Activated CD4-positive, alpha-beta T cell treated with anti-CD3 and anti-CD28 coated beads, Interleukin-2, amount 10 ng/mL, durations not matched to agents 24 days and 14 days (primary cell): ENCODE data around the gene VGLL3. TPM values are rescaled to one million over a fixed set of nuclear protein-coding genes. Genes with fewer than 3 reads are reported as not detected.
A peak's percentile ranks its signal among the peaks of the same experiment; 100 is the strongest.
"Not testable (repeated sequence)": the region's sequence is repeated elsewhere in the genome, so short reads cannot be mapped to it uniquely, and the experiment has no call there.

Experiments
- DNase-seq: peaks from one replicate; pipeline ENCODE4 v3.0.0; 2022
- H3K27ac Mint-ChIP-seq: one replicate; pipeline ENCODE4 v1.8.0; 2022; ENCODE audit warnings: mild to moderate bottlenecking, mixed read lengths
- H3K27me3 Mint-ChIP-seq: one replicate; pipeline ENCODE4 v1.8.0; 2022; ENCODE audit warnings: mixed read lengths
- H3K36me3 Mint-ChIP-seq: one replicate; pipeline ENCODE4 v1.8.0; 2022; ENCODE audit warnings: low read depth, mild to moderate bottlenecking, mixed read lengths
- H3K4me1 Mint-ChIP-seq: one replicate; pipeline ENCODE4 v1.8.0; 2021; ENCODE audit warnings: mixed read lengths
- H3K4me3 Mint-ChIP-seq: one replicate; pipeline ENCODE4 v1.8.0; 2022; ENCODE audit warnings: mild to moderate bottlenecking, moderate library complexity, mixed read lengths
- H3K9me3 Mint-ChIP-seq: one replicate; pipeline ENCODE4 v1.8.0; 2021; ENCODE audit warnings: mixed read lengths
- intact Hi-C: fragments of 100-400 bp; cut with micrococcal nuclease; formaldehyde crosslinking; loops from one replicate; pipeline ENCODE4 v1.15.1; 2023
- total RNA-seq: library from RNA; stranded (reverse); gene quantifications from 2 replicates; pipeline ENCODE4 v1.2.3, GENCODE V29; 2022

VGLL3 gene
- total RNA-seq, 1 donor from 2014 or later: not detected

DNA sequence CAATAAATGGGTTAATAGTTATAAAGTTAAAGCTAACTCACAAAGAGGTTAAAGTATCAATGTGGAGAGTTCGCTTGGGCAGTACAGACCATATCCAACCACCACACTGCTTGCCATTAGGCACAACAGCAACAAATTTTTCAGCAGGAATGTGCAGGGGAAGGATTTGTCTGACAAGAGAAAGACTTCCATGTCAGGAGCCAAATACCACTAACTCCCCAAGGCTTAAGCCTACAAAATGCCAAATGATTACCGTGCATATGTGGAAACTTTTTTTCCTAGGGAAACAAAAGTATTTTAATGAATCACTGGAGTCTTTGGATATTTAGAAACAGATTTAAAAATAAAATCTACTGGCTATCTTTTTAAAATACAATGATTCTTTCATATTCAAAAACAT, 8.1 kb downstream of the VGLL3 start:
- Mint-ChIP-seq H3K9me3 (no peaks in the 10 kb centered on the region), H3K36me3 (no peaks in the 10 kb centered on the region), H3K4me1 (no peaks in the 10 kb centered on the region), H3K27ac (no peak overlapping the region), H3K4me3 (no peak overlapping the region), H3K27me3 (peaks cover 1% of the 10 kb centered on the region)
- intact Hi-C loops: no loop called here
- DNase-seq: no peak

DNA sequence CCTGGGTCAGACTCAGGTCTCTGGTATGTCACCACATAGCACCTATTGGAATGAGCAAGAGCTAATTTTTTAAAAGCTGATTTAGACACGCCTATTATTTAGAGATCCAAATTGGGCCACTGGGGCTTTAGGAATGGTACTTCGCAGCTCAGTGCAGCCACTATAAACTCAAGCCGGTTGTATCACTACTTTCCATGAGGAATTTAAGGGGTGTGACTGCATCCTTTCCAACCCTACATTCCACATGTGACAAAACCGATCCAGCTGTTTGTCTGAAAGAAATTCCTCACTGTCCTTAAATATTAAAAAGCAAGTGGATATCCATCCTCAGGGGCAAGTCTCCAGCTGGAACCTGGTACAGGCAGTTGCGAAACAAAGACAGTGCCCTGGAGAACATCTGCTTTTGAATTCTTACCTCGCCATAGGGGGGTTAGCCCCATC, 12.8 kb downstream of the VGLL3 start:
- Mint-ChIP-seq H3K4me3 (no peak overlapping the region), H3K36me3 (no peaks in the 10 kb centered on the region), H3K9me3 (no peaks in the 10 kb centered on the region), H3K4me1 (no peaks in the 10 kb centered on the region), H3K27ac (no peak overlapping the region), H3K27me3 (no peaks in the 10 kb centered on the region)
- no peak for DNase-seq
- intact Hi-C loops: no loop called here

DNA sequence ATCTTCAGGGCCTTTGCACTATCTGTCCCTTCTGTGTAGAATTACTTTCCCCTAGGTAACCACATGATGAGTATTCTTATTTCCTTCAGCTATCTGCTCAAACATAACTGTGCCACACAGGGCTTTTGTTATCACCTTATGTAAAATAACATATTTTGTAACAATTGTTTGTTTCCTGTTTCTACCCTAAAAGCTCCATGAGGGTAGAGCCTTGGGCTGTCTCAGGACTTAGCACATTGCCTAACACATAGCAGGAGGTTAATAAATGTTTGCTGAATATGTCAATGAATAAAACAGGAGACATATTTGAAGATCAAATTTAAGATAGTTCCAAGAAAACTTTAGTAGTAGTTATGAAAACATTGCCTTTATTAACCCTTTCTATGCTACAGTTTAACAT, 14.7 kb downstream of the VGLL3 start:
- Mint-ChIP-seq H3K4me3 (no peak overlapping the region), H3K27ac (no peak overlapping the region), H3K36me3 (no peaks in the 10 kb centered on the region), H3K9me3 (no peaks in the 10 kb centered on the region), H3K27me3 (no peaks in the 10 kb centered on the region), H3K4me1 (no peaks in the 10 kb centered on the region)
- DNase-seq: no peak
- intact Hi-C loops: no loop called here

DNA sequence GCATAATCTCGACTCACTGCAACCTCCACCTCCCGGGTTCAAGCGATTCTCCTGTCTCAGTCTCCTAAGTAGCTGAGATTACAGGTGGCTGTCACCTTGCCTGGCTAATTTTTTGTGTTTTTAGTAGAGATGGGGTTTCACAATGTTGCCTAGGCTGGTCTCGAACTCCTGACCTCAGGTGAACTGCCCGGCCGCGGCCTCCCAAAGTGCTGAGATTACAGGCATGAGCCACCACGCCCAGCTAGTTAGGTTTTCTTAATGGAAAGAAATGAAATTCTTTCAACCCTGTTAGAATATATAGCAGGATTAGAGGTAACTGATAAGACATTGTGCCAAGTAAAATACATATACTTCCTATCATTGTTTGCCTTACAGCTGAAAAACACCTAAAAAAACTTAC, 16.8 kb downstream of the VGLL3 start:
- not testable (repeated sequence) for H3K9me3 Mint-ChIP-seq, H3K4me1 Mint-ChIP-seq, H3K27ac Mint-ChIP-seq, DNase-seq, H3K36me3 Mint-ChIP-seq, H3K27me3 Mint-ChIP-seq, H3K4me3 Mint-ChIP-seq
- intact Hi-C loops: loop anchor here (5.0 kb wide), 1 partner anchor 108 kb away; no protein-coding TSS in a partner anchor

DNA sequence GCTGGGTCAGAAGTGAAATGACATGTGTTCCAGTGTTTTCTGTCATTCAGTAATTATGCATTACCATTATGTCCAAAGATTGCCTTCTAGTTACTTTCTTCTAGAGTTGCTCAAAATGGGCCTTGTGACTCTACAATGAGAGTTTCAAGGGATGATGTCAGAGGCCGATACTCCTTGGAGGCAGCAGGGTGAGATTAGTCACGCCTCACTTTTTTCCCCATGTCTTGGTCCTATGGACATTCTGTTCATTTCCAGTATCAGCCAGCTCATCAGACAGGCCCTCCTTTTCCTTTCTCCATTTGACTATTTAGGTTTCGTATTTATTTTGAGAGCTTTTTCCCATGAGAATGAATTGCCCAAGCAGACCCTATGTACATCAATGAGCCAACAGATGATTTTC, 17.5 kb downstream of the VGLL3 start:
- DNase-seq: no peak
- no peaks in the 10 kb centered on the region for H3K27me3 Mint-ChIP-seq
- intact Hi-C loops: loop anchor here (5.0 kb wide), 1 partner anchor 109 kb away; no protein-coding TSS in a partner anchor

DNA sequence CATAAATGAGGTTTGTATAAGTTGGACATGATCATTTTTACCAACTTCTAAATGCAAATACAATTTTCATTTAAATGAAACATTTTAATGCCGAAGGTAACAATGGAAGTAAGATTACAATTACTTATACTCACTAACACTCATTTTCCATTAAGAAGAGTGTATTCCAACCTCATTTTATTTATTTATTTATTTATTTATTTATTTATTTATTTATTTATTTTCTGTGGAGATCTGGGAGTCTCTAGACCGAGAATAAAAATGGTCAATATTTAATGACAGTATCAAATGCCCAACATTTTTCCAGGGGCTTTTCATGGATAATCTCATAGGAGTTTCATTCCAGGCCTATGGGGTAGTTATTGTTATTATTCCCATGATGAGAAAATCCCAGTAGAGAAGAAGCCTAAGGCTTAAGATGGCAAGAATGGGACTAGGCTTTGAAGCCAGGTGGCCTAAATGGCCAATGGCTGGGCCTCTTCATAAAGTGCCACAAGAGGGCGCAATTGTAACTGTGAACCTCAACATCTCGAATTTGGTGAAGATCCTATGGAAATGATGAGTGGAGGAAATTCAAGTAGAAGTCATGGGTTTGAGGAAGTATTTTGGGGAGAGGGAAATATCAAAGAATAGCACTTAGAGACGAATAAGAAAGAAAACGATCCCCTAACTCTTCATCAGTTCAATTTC, 21.3 kb downstream of the VGLL3 start:
- Mint-ChIP-seq H3K9me3 (no peaks in the 10 kb centered on the region), H3K27ac (no peak overlapping the region), H3K36me3 (no peaks in the 10 kb centered on the region), H3K4me3 (no peak overlapping the region), H3K4me1 (no peaks in the 10 kb centered on the region), H3K27me3 (no peaks in the 10 kb centered on the region)
- peak; percentile 78 for DNase-seq
- intact Hi-C loops: loop anchor here (1.0 to 5.0 kb wide), 2 partner anchors 113 to 199 kb away; no protein-coding TSS in a partner anchor

More for the DNA sequence above, 17.5 kb downstream of the VGLL3 start:
- H3K9me3 Mint-ChIP-seq: no peaks in the 10 kb centered on the region
- no peaks in the 10 kb centered on the region for H3K4me1 Mint-ChIP-seq
- no peak overlapping the region for H3K27ac Mint-ChIP-seq
- H3K4me3 Mint-ChIP-seq: no peak overlapping the region
- H3K36me3 Mint-ChIP-seq: no peaks in the 10 kb centered on the region

DNA sequence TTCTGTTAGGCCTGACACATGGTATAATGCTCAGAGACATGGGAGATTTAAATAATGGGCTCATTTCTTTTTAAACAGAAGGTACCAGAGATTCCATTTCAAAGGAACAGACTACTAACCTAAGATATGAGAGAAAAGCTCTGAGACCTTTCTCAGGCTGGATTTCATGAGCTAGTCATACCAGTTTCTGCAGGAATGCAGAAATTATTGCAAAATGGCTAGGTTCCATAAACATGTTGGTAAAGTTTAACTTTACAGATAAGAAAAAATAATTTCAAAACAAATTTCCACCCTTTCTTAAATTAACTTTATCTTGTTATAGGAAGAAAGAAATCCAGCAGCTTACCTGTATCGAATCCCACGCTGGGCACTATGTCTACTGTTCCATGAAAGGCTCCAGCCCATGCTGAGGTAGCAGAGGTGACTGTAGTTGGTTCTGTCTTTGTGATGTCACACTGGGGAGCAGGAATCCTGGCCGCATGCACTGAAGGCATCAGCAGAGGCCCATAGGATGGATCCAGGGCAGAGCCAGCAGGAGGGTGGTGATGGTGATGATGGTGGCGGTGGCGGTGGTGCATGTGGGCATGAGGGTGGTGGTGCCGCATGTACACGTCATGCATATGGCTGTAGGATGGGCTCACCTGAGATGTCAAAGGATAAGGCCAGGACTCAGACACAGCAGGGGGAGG, 22.6 kb downstream of the VGLL3 start:
- H3K9me3 Mint-ChIP-seq: no peaks in the 10 kb centered on the region
- H3K4me1 Mint-ChIP-seq: no peaks in the 10 kb centered on the region
- DNase-seq: no peak
- H3K27me3 Mint-ChIP-seq: no peaks in the 10 kb centered on the region
- H3K36me3 Mint-ChIP-seq: no peaks in the 10 kb centered on the region
- no peak overlapping the region for H3K4me3 Mint-ChIP-seq
- H3K27ac Mint-ChIP-seq: no peak overlapping the region
- intact Hi-C loops: no loop called here

DNA sequence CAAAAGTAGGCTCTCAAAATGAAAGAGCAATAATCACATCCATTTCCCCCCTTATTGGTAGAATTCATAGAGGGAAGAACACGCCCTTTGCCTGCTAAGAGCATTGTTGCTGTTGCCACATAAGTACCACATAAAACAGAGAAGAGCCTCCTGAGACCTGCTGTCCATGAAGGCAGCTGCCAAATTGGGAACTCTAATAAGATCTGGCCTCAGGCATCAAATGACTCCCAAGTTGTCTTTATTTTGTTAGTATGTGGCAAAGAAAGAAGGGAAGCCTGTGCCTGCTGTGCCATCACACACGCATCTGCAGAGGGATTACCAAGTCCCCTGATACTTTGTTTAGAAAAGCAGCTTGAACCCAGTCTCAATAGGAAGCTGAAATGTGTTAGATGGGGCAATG, 23.9 kb downstream of the VGLL3 start:
- no peaks in the 10 kb centered on the region for H3K36me3 Mint-ChIP-seq
- no peak for DNase-seq
- no peaks in the 10 kb centered on the region for H3K27me3 Mint-ChIP-seq
- no peaks in the 10 kb centered on the region for H3K4me1 Mint-ChIP-seq
- H3K27ac Mint-ChIP-seq: no peak overlapping the region
- H3K4me3 Mint-ChIP-seq: no peak overlapping the region
- intact Hi-C loops: no loop called here
- H3K9me3 Mint-ChIP-seq: no peaks in the 10 kb centered on the region

DNA sequence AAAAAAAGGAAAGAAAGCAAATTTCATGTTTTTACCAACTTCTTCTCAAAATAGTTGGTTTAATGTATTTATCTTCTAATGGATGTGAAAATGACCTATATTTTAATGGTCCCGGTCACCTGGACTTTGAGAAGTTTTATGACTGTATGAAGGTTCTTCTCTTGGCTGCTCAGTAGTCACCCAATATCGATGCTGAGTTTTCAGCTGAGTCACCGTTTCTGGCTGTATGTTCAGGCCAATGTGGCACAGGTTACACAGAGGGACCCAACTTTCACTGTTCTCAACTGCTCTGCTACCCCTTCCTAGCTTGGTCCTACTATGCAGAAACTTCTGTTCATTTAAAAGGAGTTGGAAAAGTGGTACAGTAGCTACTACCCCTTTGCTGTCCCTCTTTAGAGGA, 25.8 kb downstream of the VGLL3 start:
- Mint-ChIP-seq H3K36me3 (no peaks in the 10 kb centered on the region), H3K4me3 (no peak overlapping the region), H3K27ac (no peak overlapping the region), H3K27me3 (no peaks in the 10 kb centered on the region), H3K4me1 (no peaks in the 10 kb centered on the region), H3K9me3 (no peaks in the 10 kb centered on the region)
- intact Hi-C loops: no loop called here
- no peak for DNase-seq

DNA sequence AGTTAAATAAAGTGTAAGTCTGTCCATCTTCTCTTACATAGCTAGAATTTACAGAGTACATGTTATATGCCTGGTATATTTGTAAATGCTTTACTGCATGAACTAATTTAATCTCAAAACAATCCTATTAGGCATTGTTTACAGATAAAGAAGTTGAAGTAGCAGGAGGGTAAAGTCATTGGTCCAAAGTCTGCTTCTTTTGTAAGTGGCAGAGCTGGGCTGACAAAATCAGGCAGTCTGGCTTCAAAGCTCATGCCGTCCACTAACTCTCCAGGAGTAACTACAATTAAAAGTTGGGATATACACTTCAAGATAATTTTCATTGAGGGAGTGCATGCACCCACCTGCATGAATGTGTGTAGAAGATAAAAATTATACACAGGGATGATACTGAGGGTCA, 27.3 kb downstream of the VGLL3 start:
- Mint-ChIP-seq H3K36me3 (no peaks in the 10 kb centered on the region), H3K4me1 (no peaks in the 10 kb centered on the region), H3K4me3 (no peak overlapping the region), H3K27ac (no peak overlapping the region), H3K27me3 (no peaks in the 10 kb centered on the region), H3K9me3 (no peaks in the 10 kb centered on the region)
- no peak for DNase-seq
- intact Hi-C loops: no loop called here

DNA sequence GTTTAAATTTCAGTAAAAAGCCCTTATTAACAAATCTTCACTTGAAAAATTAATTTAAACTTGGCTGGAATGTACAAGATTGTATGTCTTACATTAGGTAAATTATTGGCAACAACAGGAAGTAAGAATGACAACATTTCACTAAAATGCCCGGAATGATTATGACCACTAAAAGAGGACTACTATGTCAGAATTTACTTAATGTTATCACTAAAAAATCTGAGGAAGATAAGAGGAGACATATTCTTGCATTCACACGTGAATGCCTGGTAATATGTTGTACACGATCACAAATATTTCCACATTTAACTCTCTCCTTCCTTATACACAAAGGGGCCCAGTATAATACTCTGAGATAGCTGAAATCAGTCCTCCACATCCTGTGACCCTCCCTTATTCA, 29.7 kb downstream of the VGLL3 start:
- H3K27me3 Mint-ChIP-seq: no peaks in the 10 kb centered on the region
- no peaks in the 10 kb centered on the region for H3K4me1 Mint-ChIP-seq
- no peaks in the 10 kb centered on the region for H3K9me3 Mint-ChIP-seq
- H3K36me3 Mint-ChIP-seq: no peaks in the 10 kb centered on the region
- intact Hi-C loops: no loop called here
- no peak overlapping the region for H3K27ac Mint-ChIP-seq
- DNase-seq: no peak
- H3K4me3 Mint-ChIP-seq: no peak overlapping the region

DNA sequence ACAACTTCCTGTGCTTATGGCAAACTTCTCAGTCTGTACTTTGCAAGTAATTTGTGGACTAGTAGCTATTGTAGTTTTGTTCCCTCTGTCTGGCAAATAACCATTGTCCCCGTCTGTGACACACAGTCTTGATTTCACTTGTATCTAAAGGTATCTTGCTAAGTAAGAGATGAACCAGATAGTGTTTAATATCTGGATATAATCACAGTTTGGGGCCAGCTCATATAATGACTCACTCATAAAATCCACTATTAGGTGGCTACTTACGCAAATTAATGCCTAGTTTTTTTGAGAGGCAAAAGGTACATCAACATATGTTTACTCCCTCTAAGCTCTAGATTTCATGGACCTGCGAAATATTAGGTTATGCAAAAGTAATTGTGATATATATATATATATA, 30.4 kb downstream of the VGLL3 start:
- no peaks in the 10 kb centered on the region for H3K9me3 Mint-ChIP-seq
- DNase-seq: no peak
- H3K4me3 Mint-ChIP-seq: no peak overlapping the region
- H3K36me3 Mint-ChIP-seq: no peaks in the 10 kb centered on the region
- no peaks in the 10 kb centered on the region for H3K27me3 Mint-ChIP-seq
- intact Hi-C loops: no loop called here
- no peaks in the 10 kb centered on the region for H3K4me1 Mint-ChIP-seq
- H3K27ac Mint-ChIP-seq: no peak overlapping the region

DNA sequence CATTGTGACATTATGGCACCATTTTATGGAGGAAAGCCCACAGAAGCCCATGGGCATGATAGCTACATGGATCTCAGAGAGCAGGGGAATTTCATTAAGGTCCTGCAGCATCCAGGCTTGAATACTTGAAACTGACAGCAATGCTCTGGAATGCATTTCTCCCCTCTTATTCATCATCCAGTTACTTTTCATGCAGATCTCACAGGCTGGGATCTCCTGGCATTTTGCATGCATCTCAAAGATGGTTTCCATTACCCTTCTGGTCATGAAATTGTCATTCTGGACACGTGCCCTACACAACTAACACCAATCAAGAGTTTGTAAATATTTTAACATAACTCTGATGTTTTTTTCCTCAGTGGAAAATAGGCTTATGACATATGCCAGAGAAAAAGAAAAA, 32.4 kb downstream of the VGLL3 start:
- Mint-ChIP-seq H3K9me3 (no peaks in the 10 kb centered on the region), H3K27ac (no peak overlapping the region), H3K4me3 (no peak overlapping the region), H3K4me1 (no peaks in the 10 kb centered on the region), H3K36me3 (no peaks in the 10 kb centered on the region), H3K27me3 (no peaks in the 10 kb centered on the region)
- intact Hi-C loops: no loop called here
- DNase-seq: no peak

DNA sequence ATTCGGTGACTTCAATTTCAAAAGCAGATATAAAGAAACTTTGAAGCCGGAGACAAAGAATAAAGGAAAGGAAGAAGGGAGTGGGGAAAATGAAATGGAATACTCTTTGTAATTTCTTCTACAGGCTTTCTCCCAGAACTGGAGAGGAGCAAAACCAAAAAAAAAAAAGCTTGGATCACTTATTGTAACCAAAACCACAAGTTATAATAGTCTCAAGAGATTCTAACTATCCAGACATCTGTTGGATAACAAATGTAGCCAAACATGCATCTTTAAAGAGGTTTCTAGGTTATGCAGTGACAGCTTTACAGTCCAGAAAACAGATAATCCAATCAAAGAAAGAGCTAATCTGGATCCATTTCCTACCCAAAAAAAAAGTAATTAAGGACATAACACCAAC, 36.2 kb downstream of the VGLL3 start:
- DNase-seq: no peak
- no peaks in the 10 kb centered on the region for H3K36me3 Mint-ChIP-seq
- H3K4me1 Mint-ChIP-seq: no peaks in the 10 kb centered on the region
- intact Hi-C loops: no loop called here
- H3K27me3 Mint-ChIP-seq: no peaks in the 10 kb centered on the region
- H3K4me3 Mint-ChIP-seq: no peak overlapping the region
- no peak overlapping the region for H3K27ac Mint-ChIP-seq
- no peaks in the 10 kb centered on the region for H3K9me3 Mint-ChIP-seq

DNA sequence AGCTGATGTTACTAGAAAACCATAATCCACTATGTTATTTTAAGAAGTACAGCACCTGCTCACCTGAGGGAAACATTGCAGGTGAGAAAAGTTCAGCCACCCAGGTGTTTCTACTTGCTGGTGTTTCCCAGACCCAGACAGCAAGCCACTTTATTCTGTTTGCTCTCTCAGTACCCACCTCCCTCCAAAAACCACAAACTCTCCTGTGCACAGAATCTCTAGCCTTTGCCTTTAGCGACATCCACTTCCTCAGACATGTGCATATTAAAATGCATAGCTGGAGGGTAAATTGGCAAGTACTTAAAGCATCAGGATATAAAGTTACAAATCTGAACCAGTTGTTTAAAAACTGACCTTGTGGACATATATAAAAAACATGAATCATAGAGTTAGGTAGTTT, 36.7 kb downstream of the VGLL3 start:
- no peak for DNase-seq
- Mint-ChIP-seq H3K4me3 (no peak overlapping the region), H3K27me3 (no peaks in the 10 kb centered on the region), H3K36me3 (no peaks in the 10 kb centered on the region), H3K4me1 (no peaks in the 10 kb centered on the region), H3K27ac (no peak overlapping the region), H3K9me3 (no peaks in the 10 kb centered on the region)
- intact Hi-C loops: no loop called here
